IMR-90 (cell line): Measurements from ENCODE around the gene CHAF1B. TPM values are rescaled to one million over a fixed set of nuclear protein-coding genes. Genes with fewer than 3 reads are reported as not detected.

Experiments used
- ATAC-seq: fragments of 200-7000 bp; cut with Tn5 transposase; 2 replicates; pipeline ENCODE4 v1.9.1; 2020; ENCODE audit warnings: low read depth, mild to moderate bottlenecking, moderate library complexity
- Bru-seq: library from RNA; stranded (reverse); fragments of 400-500 nt; gene quantifications from one replicate; lab custom pipeline; 2021; lab: Mats Ljungman, UMichigan
- BruChase-seq, 2 experiments: library from RNA; stranded (reverse); fragments of 400-500 nt; gene quantifications; one replicate each; lab custom pipeline; 2021; lab: Mats Ljungman, UMichigan
- BruUV-seq: library from RNA; stranded (reverse); fragments of 400-500 nt; replicated peaks from 2 replicates; lab custom pipeline; 2021; lab: Mats Ljungman, UMichigan
- CTCF ChIA-PET: fragments of 300-600 bp; formaldehyde crosslinking; extraction: SDS; loops from one replicate; lab custom pipeline; 2021; ENCODE audit warnings: antibody characterized with exemption; lab: Yijun Ruan, JAX
- POLR2A ChIA-PET: fragments of 300-600 bp; sonication (Branson Sonifier 250); formaldehyde crosslinking; loops from one replicate; lab custom pipeline; 2022; ENCODE audit warnings: antibody characterized with exemption; ENCODE audit not compliant: unreplicated experiment; lab: Charles Lee
- DNase-seq: peaks from one replicate; pipeline ENCODE4 v3.0.0; 2013
- H2AFZ ChIP-seq: replicated peaks from 2 replicates; pipeline ENCODE3; 2013; ENCODE audit warnings: low read length, mild to moderate bottlenecking; ENCODE audit not compliant: poor library complexity
- H2AK5ac ChIP-seq: 2 replicates; pipeline ENCODE4 v1.6.1; 2013; ENCODE audit warnings: low read depth, low read length, inconsistent platforms
- H2AK9ac ChIP-seq: replicated peaks from 2 replicates; pipeline ENCODE3; 2013; ENCODE audit warnings: mild to moderate bottlenecking, low read depth, low read length, moderate library complexity; ENCODE audit not compliant: poor library complexity
- H2BK120ac ChIP-seq: 2 replicates; pipeline ENCODE4 v1.6.1; 2013; ENCODE audit warnings: low read depth, low read length, inconsistent platforms
- H2BK15ac ChIP-seq: 3 replicates; pipeline ENCODE4 v1.6.1; 2013; ENCODE audit warnings: low read depth, low read length, inconsistent platforms
- H2BK20ac ChIP-seq: 2 replicates; pipeline ENCODE4 v1.6.1; 2013; ENCODE audit warnings: low read depth, mild to moderate bottlenecking, inconsistent platforms, low read length, moderate library complexity
- H2BK5ac ChIP-seq: 2 replicates; pipeline ENCODE4 v1.6.1; 2013; ENCODE audit warnings: mild to moderate bottlenecking, low read depth, low read length, inconsistent platforms; ENCODE audit not compliant: poor library complexity, severe bottlenecking
- H3K14ac ChIP-seq: replicated peaks from 2 replicates; pipeline ENCODE4 v1.6.1; 2013; ENCODE audit warnings: low read depth, low read length, inconsistent platforms
- H3K18ac ChIP-seq: 2 replicates; pipeline ENCODE4 v1.6.1; 2013; ENCODE audit warnings: low read depth, low read length, control low read depth
- H3K23ac ChIP-seq: 2 replicates; pipeline ENCODE4 v1.6.1; 2013; ENCODE audit warnings: low read depth, low read length, inconsistent platforms
- H3K27ac ChIP-seq: 2 replicates; pipeline ENCODE4 v1.5.1; 2013; ENCODE audit warnings: mild to moderate bottlenecking, control low read depth, low read length; ENCODE audit not compliant: insufficient read depth
- H3K27me3 ChIP-seq: 2 replicates; pipeline ENCODE4 v1.6.1; 2013; ENCODE audit warnings: low read length; ENCODE audit not compliant: control insufficient read depth, insufficient read depth
- H3K36me3 ChIP-seq: 2 replicates; pipeline ENCODE4 v1.6.1; 2013; ENCODE audit warnings: low read length, mixed read lengths; ENCODE audit not compliant: control insufficient read depth, insufficient read depth
- H3K4ac ChIP-seq: 2 replicates; pipeline ENCODE4 v1.6.1; 2013; ENCODE audit warnings: low read depth, low read length, inconsistent platforms
- H3K4me1 ChIP-seq: 2 replicates; pipeline ENCODE4 v1.6.1; 2013; ENCODE audit warnings: low read length, mixed read lengths; ENCODE audit not compliant: control insufficient read depth, insufficient read depth
- H3K4me2 ChIP-seq: 2 replicates; pipeline ENCODE4 v1.6.1; 2013; ENCODE audit warnings: low read depth, mild to moderate bottlenecking, control low read depth, low read length, moderate library complexity
- H3K4me3 ChIP-seq: 2 replicates; pipeline ENCODE4 v1.5.1; 2013; ENCODE audit warnings: low read depth, mild to moderate bottlenecking, control low read depth, low read length, moderate library complexity; ENCODE audit not compliant: insufficient read depth
- H3K56ac ChIP-seq: 2 replicates; pipeline ENCODE4 v1.6.1; 2013; ENCODE audit warnings: low read length, inconsistent platforms; ENCODE audit not compliant: insufficient read depth; ENCODE audit errors: extremely low read depth
- H3K79me1 ChIP-seq, 2 experiments: 2 replicates each; pipeline ENCODE4 v1.6.1; 2013; ENCODE audit warnings: low read length in 2 of 2, inconsistent platforms in 1 of 2, low read depth in 1 of 2
- H3K9ac ChIP-seq: 2 replicates; pipeline ENCODE4 v1.6.1; 2013; ENCODE audit warnings: low read depth, low read length, control low read depth
- H3K9me1 ChIP-seq: 2 replicates; pipeline ENCODE4 v1.6.1; 2013; ENCODE audit warnings: low read length, inconsistent platforms; ENCODE audit not compliant: insufficient read depth
- H3K9me3 ChIP-seq: 2 replicates; pipeline ENCODE4 v1.6.1; 2013; ENCODE audit warnings: low read length; ENCODE audit not compliant: control insufficient read depth, insufficient read depth
- H4K20me1 ChIP-seq: 2 replicates; pipeline ENCODE4 v1.6.1; 2013; ENCODE audit warnings: low read length, inconsistent platforms; ENCODE audit not compliant: insufficient read depth
- H4K5ac ChIP-seq: 2 replicates; pipeline ENCODE4 v1.6.1; 2013; ENCODE audit warnings: mild to moderate bottlenecking, low read depth, low read length, control low read depth
- H4K8ac ChIP-seq, 2 experiments: 2 replicates each; pipeline ENCODE4 v1.6.1; 2013; ENCODE audit warnings: low read depth in 2 of 2, low read length in 2 of 2, control low read depth in 1 of 2, inconsistent platforms in 1 of 2
- H4K91ac ChIP-seq: 2 replicates; pipeline ENCODE4 v1.6.1; 2013; ENCODE audit warnings: low read depth, low read length, inconsistent platforms; ENCODE audit not compliant: insufficient read depth
- FOS ChIP-seq: fragments of 150-350 bp; IDR thresholded peaks from 2 replicates; pipeline ENCODE4 v1.6.1; 2016; ENCODE audit warnings: low read depth, low read length
- MAFK ChIP-seq: IDR thresholded peaks from 2 replicates; pipeline ENCODE4 v1.6.1; 2012; ENCODE audit warnings: low read depth, low read length, improper control_type of control experiment
- MAZ ChIP-seq: IDR thresholded peaks from 2 replicates; pipeline ENCODE4 v1.6.1; 2012; ENCODE audit warnings: low read depth, mild to moderate bottlenecking, low read length, improper control_type of control experiment, moderate library complexity, borderline replicate concordance
- POLR2A ChIP-seq: IDR thresholded peaks from 2 replicates; pipeline ENCODE4 v1.6.1; 2012; ENCODE audit warnings: mild to moderate bottlenecking, low read depth, low read length
- RAD21 ChIP-seq: IDR thresholded peaks from 2 replicates; pipeline ENCODE4 v1.6.1; 2012; ENCODE audit warnings: low read length, improper control_type of control experiment
- RFX5 ChIP-seq: IDR thresholded peaks from 2 replicates; pipeline ENCODE4 v1.8.0; 2012; ENCODE audit warnings: low read depth, mild to moderate bottlenecking, low read length, moderate library complexity
- WGBS, 2 experiments: methylation state at CpG; one replicate each; pipeline versions ENCODE4 v1.1.5 to v1.1.7; 2013; ENCODE audit warnings: missing lambda C conversion rate in 2 of 2; ENCODE audit not compliant: insufficient read length in 1 of 2; ENCODE audit errors: extremely low coverage in 2 of 2; 5-methylcytosine and 5-hydroxymethylcytosine counted together
- dilution Hi-C: fragments of 300-500 bp; cut with HindIII; formaldehyde crosslinking; loops from one replicate; pipeline ENCODE4 v1.14.3; 2018; ENCODE audit warnings: low sequenced_read_pairs; ENCODE audit not compliant: unreplicated experiment
- in situ Hi-C: fragments of 300-500 bp; cut with MboI; formaldehyde crosslinking; loops from 3 replicates; pipeline ENCODE4 v1.14.3; 2019; ENCODE audit warnings: low sequenced_read_pairs, inconsistent platforms, mixed read lengths
- intact Hi-C: fragments of 100-400 bp; cut with micrococcal nuclease; formaldehyde crosslinking; loops from 2 replicates; pipeline ENCODE4 v1.10.0; 2022
- long read RNA-seq: library from polyadenylated mRNA; unstranded; transcript quantifications from one replicate; pipeline ENCODE4 v2.0.0, GENCODE V29; 2021; ENCODE audit not compliant: unreplicated experiment
- polyA plus RNA-seq, 3 experiments: library from polyadenylated mRNA; depleted of rRNA; stranded (reverse); fragments of >200 nt; gene quantifications; 2 replicates each; pipeline ENCODE4 v1.2.3, GENCODE V29; 2012; ENCODE audit warnings: low replicate concordance in 1 of 3
- total RNA-seq: library from RNA; depleted of rRNA; stranded (reverse); fragments of >200 nt; gene quantifications from 2 replicates; pipeline ENCODE4 v1.2.3, GENCODE V29; 2012; rRNA removed

The CHAF1B gene
- total RNA-seq (4.5 and 4.7 TPM in 2 replicates), polyA plus RNA-seq (2012; rRNA removed) (6.3 and 6.4 TPM in 2 replicates), Bru-seq, nascent RNA (percentile 51 among the genes with signal in this experiment), BruChase-seq, experiment 1, labeled RNA remaining after a 6-hour chase (percentile 50 among the genes with signal in this experiment), BruChase-seq, experiment 2, labeled RNA remaining after a 2-hour chase (percentile 42 among the genes with signal in this experiment)
- polyA plus RNA-seq (2012; cell fraction: cytosol; rRNA removed), result 2.1 and 2.9 TPM in 2 replicates
- 2.1 and 4.5 TPM in 2 replicates for polyA plus RNA-seq (2012; cell fraction: nucleus; rRNA removed; ENCODE audit: low replicate concordance)
- long read RNA-seq, full-length matches to known transcripts, result 1 of 2 reads
- long read RNA-seq, partial matches to known transcripts, result 0 of 2 reads
- long read RNA-seq, other reads (novel, unspliced or antisense), result 1 of 2 reads

DNA sequence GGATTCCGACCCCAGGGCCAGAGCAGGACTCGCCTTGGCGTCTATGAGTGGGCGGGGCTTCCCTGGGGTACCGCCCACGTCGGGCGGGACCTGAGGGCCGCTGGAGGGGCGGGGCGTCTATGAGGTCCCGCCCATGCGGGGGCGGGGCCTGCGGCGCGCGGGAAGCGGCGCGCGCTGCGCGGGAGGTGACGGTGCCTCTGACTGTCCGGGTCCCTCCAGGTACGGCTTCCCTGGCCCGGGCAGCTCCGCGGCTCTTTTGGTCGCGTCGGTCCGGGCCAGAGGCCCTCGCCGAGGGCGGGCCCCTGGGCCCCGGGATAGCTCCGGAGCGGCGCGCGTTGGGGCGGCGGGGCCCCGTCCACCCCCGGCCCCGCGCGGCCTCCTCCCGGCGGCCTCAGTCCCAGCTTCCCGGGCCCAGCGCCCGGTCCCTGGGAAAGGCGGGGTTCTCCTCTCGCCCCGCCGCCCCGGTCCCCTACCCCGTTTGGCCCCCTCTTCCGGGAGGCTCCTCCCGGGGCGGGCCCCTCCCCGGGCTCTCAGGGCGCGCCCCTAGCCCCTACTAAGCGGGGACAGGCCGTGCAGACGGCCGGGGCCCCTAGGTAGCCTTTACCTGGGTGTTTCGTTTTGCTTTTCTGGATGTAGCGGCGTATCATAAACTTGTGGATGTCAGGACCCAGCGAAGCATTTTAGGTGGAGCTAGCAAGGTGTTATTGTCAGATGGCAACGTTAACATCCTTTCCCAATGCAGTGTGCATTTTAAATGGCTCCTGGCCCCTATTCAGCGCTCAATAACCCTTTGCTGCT is at the start of gene CHAF1B:
TSS of gene CHAF1B (plus strand) at position 160 of the 798 bp plus-strand sequence. CDS start 745 bp downstream, outside the sequence.
- peaks cover 3 to 19% of the 10 kb centered on the region in 2 experiments; a peak in 2 of 4 replicates for H3K79me1 ChIP-seq
- no peaks in the 10 kb centered on the region; the same call in 1 of the 2 replicates for H3K36me3 ChIP-seq
- no peak within 1 kb of the TSS; the same call in 1 of the 2 replicates for H3K27ac ChIP-seq
- ATAC-seq (peak; percentile 96), DNase-seq (peak; percentile 65)
- 0% methylated on average over 28 of the region's 77 CpGs; no CpG with 5 or more reads in 1 of the 2 experiments for WGBS, 2 experiments
- intact Hi-C loops, result no loop called here
- in situ Hi-C loops, result no loop called here
- no peak within 1 kb of the TSS for H2BK5ac ChIP-seq
- H3K9me3 ChIP-seq, result no peaks in the 10 kb centered on the region
- dilution Hi-C loops, result no loop called here
- H3K27me3 ChIP-seq, result no peaks in the 10 kb centered on the region
- no peak within 1 kb of the TSS for H3K18ac ChIP-seq
- BruUV-seq, result no TSS peak
- H3K14ac ChIP-seq, result 0 out of 2 replicates have a peak within 1 kb of the TSS, but pooled peaks have one; percentile 15
- H3K4me3 ChIP-seq, result peak within 1 kb of the TSS; percentile 77
- no peak within 1 kb of the TSS for H2BK15ac ChIP-seq
- H2AFZ ChIP-seq, result peak within 1 kb of the TSS; percentile 66
- H3K9ac ChIP-seq, result peak within 1 kb of the TSS; percentile 53
- ChIA-PET CTCF (interaction anchor here (0.6 kb wide), 1 partner anchor 1141 kb away, joined by 3 read pairs; no protein-coding TSS in a partner anchor), POLR2A (no interaction called here)
- no peaks in the 10 kb centered on the region for H4K20me1 ChIP-seq
- H3K23ac ChIP-seq, result peak within 1 kb of the TSS; percentile 94
- peak within 1 kb of the TSS; percentile 16; the same call in 1 of the 2 replicates for H4K5ac ChIP-seq
- no peak within 1 kb of the TSS for H4K91ac ChIP-seq
- peak within 1 kb of the TSS; percentile 99 for H3K4me2 ChIP-seq
- peak within 1 kb of the TSS; percentile 15; the same call in 1 of the 2 replicates for H3K4ac ChIP-seq
- peak within 1 kb of the TSS; percentile 3 for H2AK9ac ChIP-seq
- H4K8ac ChIP-seq, result no peak within 1 kb of the TSS; a peak in 1 of 4 replicates
- no peak within 1 kb of the TSS for H2BK120ac ChIP-seq
- peak within 1 kb of the TSS; percentile 10; the same call in 1 of the 2 replicates for H2AK5ac ChIP-seq
- H3K56ac ChIP-seq, result 0 out of 2 replicates have a peak within 1 kb of the TSS, but pooled peaks have one; percentile 16
- H3K4me1 ChIP-seq, result peaks cover 4% of the 10 kb centered on the region; the same call in 1 of the 2 replicates
- TF ChIP-seq RFX5 (no peak), POLR2A (peak; percentile 42; the same call in 1 of the 2 replicates), MAFK (no peak), RAD21 (no peak), MAZ (no peak; the same call in 1 of the 2 replicates), FOS (no peak)
- no peak within 1 kb of the TSS for H2BK20ac ChIP-seq
- no peaks in the 10 kb centered on the region; the same call in 1 of the 2 replicates for H3K9me1 ChIP-seq
